Measurements from ENCODE around the gene NOL8. TPM values are rescaled to one million over a fixed set of nuclear protein-coding genes. Genes with fewer than 3 reads are reported as not detected.

NOL8 gene
- total and polyA plus RNA-seq, 12 donors = 9.1 to 27.4 (median 15.0) TPM

GRCh38 chr9:92345582-92345981, 20.4 kb upstream of the NOL8 start:
- intact Hi-C loops (cut with DNase I) = loop anchor here in 5 of 10 donors (10.0 kb wide), 4 partner anchors 79 to 289 kb away; partner anchors contain the start of gene OMD (in 1 of the 5)
- peaks cover 0 to 24% (median 0%) of the 10 kb centered on the region in 9 donors for H3K36me3 ChIP-seq
- H3K4me1 ChIP-seq = peaks cover 0 to 12% (median 0%) of the 10 kb centered on the region in 9 donors
- TF ChIP-seq CTCF (IDR thresholded peaks at IDR 0.05) = no peak
- DNase-seq (no peak), ATAC-seq (no peak)
- peaks cover 0 to 5% (median 0%) of the 10 kb centered on the region in 11 donors for H3K9me3 ChIP-seq
- no peak overlapping the region for H3K27ac ChIP-seq
- no peak overlapping the region for H3K4me3 ChIP-seq
- H3K27me3 ChIP-seq = no peaks in the 10 kb centered on the region

GRCh38 chr9:92342825-92343488, 17.8 kb upstream of the NOL8 start:
- ATAC-seq (no peak), DNase-seq (no peak)
- no peaks in the 10 kb centered on the region for H3K27me3 ChIP-seq
- peak in 6 of 9 donors; percentile 32 to 51 (median 40) for TF ChIP-seq CTCF (IDR thresholded peaks at IDR 0.05)
- H3K4me3 ChIP-seq = no peak overlapping the region
- WGBS, 2 donors = 79 to 86% methylated on average over 1 of the region's 1 CpG
- peaks cover 0 to 45% (median 0%) of the 10 kb centered on the region in 9 donors for H3K36me3 ChIP-seq
- no peak overlapping the region for H3K27ac ChIP-seq
- intact Hi-C loops (cut with DNase I) = loop anchor here in 9 of 10 donors (2.0 to 10.0 kb wide), 8 partner anchors 82 to 294 kb away; partner anchors contain the start of gene OMD (in 1 of the 9)
- no peaks in the 10 kb centered on the region for H3K4me1 ChIP-seq
- peaks cover 0 to 6% (median 0%) of the 10 kb centered on the region in 11 donors for H3K9me3 ChIP-seq

GRCh38 chr9:92341578-92341977, 16.4 kb upstream of the NOL8 start:
- Histone ChIP-seq H3K36me3 (peaks cover 0 to 53% (median 0%) of the 10 kb centered on the region in 9 donors), H3K27ac (peak overlapping the region in 1 of 10 donors; percentile 19), H3K4me3 (no peak overlapping the region), H3K9me3 (peaks cover 0 to 6% (median 0%) of the 10 kb centered on the region in 11 donors), H3K4me1 (no peaks in the 10 kb centered on the region), H3K27me3 (no peaks in the 10 kb centered on the region)
- intact Hi-C loops (cut with DNase I) = loop anchor here in 8 of 10 donors (5.0 to 10.0 kb wide), 7 partner anchors 83 to 296 kb away; partner anchors contain the start of gene OMD (in 1 of the 8)
- TF ChIP-seq CTCF (IDR thresholded peaks at IDR 0.05) = no peak
- no peak for ATAC-seq
- no peak for DNase-seq
- WGBS, 2 donors = 100% methylated on average over 1 of the region's 1 CpG

- intact Hi-C loops (cut with DNase I) = loop anchor here in 2 of 10 donors (10.0 kb wide), 2 partner anchors 92 to 112 kb away; partner anchors contain the start of gene OMD (in 1 of the 2)
- TF ChIP-seq CTCF (IDR thresholded peaks at IDR 0.05) = no peak
- H3K36me3 ChIP-seq = peaks cover 0 to 26% (median 0%) of the 10 kb centered on the region in 9 donors
- DNase-seq = no peak
- peaks cover 0 to 15% (median 0%) of the 10 kb centered on the region in 9 donors for H3K4me1 ChIP-seq
- ATAC-seq = peak in 5 of 8 donors; percentile 40 to 67 (median 47)
- H3K4me3 ChIP-seq = no peak overlapping the region
- H3K9me3 ChIP-seq = no peaks in the 10 kb centered on the region
- peak overlapping the region in 8 of 10 donors; percentile 3 to 69 (median 63) for H3K27ac ChIP-seq
- 72% methylated on average over 2 of the region's 2 CpGs for WGBS, 2 donors
- H3K27me3 ChIP-seq = no peaks in the 10 kb centered on the region
These were observed 8.1 kb upstream of the NOL8 start for GRCh38 chr9:92333282-92333634.
